H1 (cell line): ENCODE results near the gene SUMF1. TPM values are rescaled to one million over a fixed set of nuclear protein-coding genes. Genes with fewer than 3 reads are reported as not detected.

Source experiments
- BCL11A ChIP-seq, 2 experiments: IDR thresholded peaks; one replicate each; pipeline ENCODE4 v1.6.1; 2011; ENCODE audit warnings: low read depth in 2 of 2, low read length in 2 of 2, mild to moderate bottlenecking in 2 of 2
- CHD7 ChIP-seq: fragments of 300-600 bp; sonication (generic); IDR thresholded peaks from 2 replicates; pipeline ENCODE4 v1.7.1; 2012; ENCODE audit warnings: low read length, moderate library complexity, mild to moderate bottlenecking, inconsistent platforms; ENCODE audit not compliant: insufficient replicate concordance
- CREB1 ChIP-seq: IDR thresholded peaks from 2 replicates; pipeline ENCODE4 v1.6.1; 2012; ENCODE audit warnings: inconsistent platforms
- RAD21 ChIP-seq, 2 experiments: IDR thresholded peaks in 1 of 2; conservative IDR thresholded peaks in 1 of 2; 2 replicates each; pipeline ENCODE4 v1.6.1; 2011; ENCODE audit warnings: low read depth in 2 of 2, low read length in 2 of 2, improper control_type of control experiment in 1 of 2, inconsistent platforms in 1 of 2, mild to moderate bottlenecking in 1 of 2, moderate library complexity in 1 of 2
- RFX5 ChIP-seq: IDR thresholded peaks from 2 replicates; pipeline ENCODE4 v1.6.1; 2011; ENCODE audit warnings: low read depth, low read length, improper control_type of control experiment, borderline replicate concordance
- polyA plus RNA-seq, 7 experiments: library from polyadenylated mRNA; depleted of rRNA in 3 of 7; stranded (reverse) in 5 of 7; unstranded in 2 of 7; fragments of >200 nt in 5 of 7; fragments of 200-250 nt in 2 of 7; gene quantifications; 1 replicate in 5 of 7; 2 replicates in 1 of 7; 4 replicates in 1 of 7; pipeline versions ENCODE4 v1.2.1 to v1.2.3, GENCODE V29; 2011 to 2013; ENCODE audit warnings: missing spikeins in 2 of 7, mixed read lengths in 2 of 7
- total RNA-seq: library from RNA; stranded (reverse); fragmentation: NEBNext Ultra II Directional; extraction: Animal tissue kit (Norgen Biotek cat#: 25700); gene quantifications from 2 replicates; pipeline ENCODE4 v1.2.1, GENCODE V29; 2021

Gene SUMF1
- total and polyA plus RNA-seq, 2 of the 8 experiments (the other 6 are each of a cell fraction or from before 2014, with no cell fraction given): 12.5 to 15.0 TPM

- TF ChIP-seq CHD7 (no peak), RAD21 (IDR thresholded peaks at IDR 0.05 in 1 of 2, conservative IDR thresholded peaks at IDR 0.05 in 1 of 2; ENCODE audit: low read depth in 2 of 2, low read length in 2 of 2) (no peak), CREB1 (no peak), RFX5 (no peak), BCL11A (IDR thresholded peaks at IDR 0.05; ENCODE audit: low read depth in 2 of 2, low read length in 2 of 2) (no peak)
- TF ChIP-seq, all 59 proteins: peak for 0
Observed at GRCh38 chr3:4419386-4419785, 47.7 kb downstream of the SUMF1 start (continued).
